Neural cell (in vitro differentiated cells): ENCODE measurements around the gene PTPRR. TPM values are rescaled to one million over a fixed set of nuclear protein-coding genes. Genes with fewer than 3 reads are reported as not detected.

Experiments
- H2AFZ ChIP-seq: fragments of 200-600, 300-800 bp; sonication (generic), shearing (Covaris generic); 2 replicates; pipeline ENCODE4 v1.6.0; 2014; ENCODE audit warnings: low read depth, mild to moderate bottlenecking, antibody characterized with exemption, low read length, moderate library complexity
- H3F3A ChIP-seq: fragments of 200-600 bp; shearing (Covaris generic); 2 replicates; pipeline ENCODE4 v1.6.1; 2016; ENCODE audit warnings: mild to moderate bottlenecking, moderate library complexity, mixed read lengths, antibody characterized with exemption, low read length; ENCODE audit not compliant: insufficient read depth, poor library complexity, severe bottlenecking
- H3K27ac ChIP-seq: fragments of 200-600, 300-800 bp; sonication (generic), shearing (Covaris generic); 2 replicates; pipeline ENCODE4 v1.5.1; 2014; ENCODE audit warnings: mild to moderate bottlenecking, low read length, moderate library complexity
- H3K27me3 ChIP-seq: fragments of 300-800, 200-600 bp; sonication (generic), shearing (Covaris generic); 2 replicates; pipeline ENCODE4 v1.6.0; 2014; ENCODE audit warnings: mild to moderate bottlenecking, low read depth, low read length, moderate library complexity; ENCODE audit not compliant: insufficient read depth
- H3K36me3 ChIP-seq: fragments of 300-800, 200-600 bp; sonication (generic), shearing (Covaris generic); 2 replicates; pipeline ENCODE4 v1.5.1; 2014; ENCODE audit warnings: mild to moderate bottlenecking, antibody characterized with exemption, low read length, moderate library complexity; ENCODE audit not compliant: insufficient read depth
- H3K4me2 ChIP-seq: fragments of 300-800, 200-600 bp; sonication (generic), shearing (Covaris generic); 2 replicates; pipeline ENCODE4 v1.6.0; 2014; ENCODE audit warnings: mild to moderate bottlenecking, low read length
- H3K4me3 ChIP-seq: fragments of 300-800, 200-600 bp; sonication (generic), shearing (Covaris generic); 2 replicates; pipeline ENCODE4 v1.5.1; 2014; ENCODE audit warnings: mild to moderate bottlenecking, low read length, moderate library complexity
- H3K79me2 ChIP-seq: fragments of 200-600 bp; shearing (Covaris generic); replicated peaks from 2 replicates; pipeline ENCODE4 v1.6.0; 2014; ENCODE audit warnings: mild to moderate bottlenecking, low read length, moderate library complexity; ENCODE audit not compliant: insufficient read depth
- H3K9ac ChIP-seq: fragments of 300-800, 200-600 bp; sonication (generic), shearing (Covaris generic); 2 replicates; pipeline ENCODE4 v1.6.1; 2016; ENCODE audit warnings: mild to moderate bottlenecking, low read length, mixed read lengths
- H3K9me2 ChIP-seq: fragments of 200-600 bp; shearing (Covaris generic); 2 replicates; pipeline ENCODE4 v1.6.1; 2016; ENCODE audit warnings: mild to moderate bottlenecking, low read length, mixed read lengths; ENCODE audit not compliant: insufficient read depth
- H3K9me3 ChIP-seq: fragments of 200-600, 300-800 bp; sonication (generic), shearing (Covaris generic); 2 replicates; pipeline ENCODE4 v1.6.1; 2016; ENCODE audit warnings: mild to moderate bottlenecking, mixed run types, low read length, moderate library complexity, mixed read lengths
- H4K20me1 ChIP-seq: fragments of 200-600 bp; shearing (Covaris generic); 2 replicates; pipeline ENCODE4 v1.6.1; 2016; ENCODE audit warnings: mild to moderate bottlenecking, mixed run types; ENCODE audit not compliant: insufficient read depth
- CTCF ChIP-seq: fragments of 450-650 bp; IDR thresholded peaks from 2 replicates; pipeline ENCODE4 v1.5.1; 2014; ENCODE audit warnings: antibody characterized with exemption, mild to moderate bottlenecking, moderate library complexity; ENCODE audit not compliant: poor library complexity, severe bottlenecking
- EP300 ChIP-seq: fragments of 450-650 bp; conservative IDR thresholded peaks from 2 replicates; pipeline ENCODE4 v1.6.1; 2014; ENCODE audit warnings: antibody characterized with exemption, mild to moderate bottlenecking, moderate library complexity; ENCODE audit not compliant: poor library complexity, severe bottlenecking
- EZH2 ChIP-seq: fragments of 200-600, 300-800 bp; shearing (Covaris generic), sonication (generic); IDR thresholded peaks from 2 replicates; pipeline ENCODE4 v1.6.1; 2014; ENCODE audit warnings: antibody characterized with exemption, low read length, borderline replicate concordance, mild to moderate bottlenecking; ENCODE audit not compliant: insufficient read depth, poor library complexity, severe bottlenecking
- MXI1 ChIP-seq: fragments of 450-650 bp; conservative IDR thresholded peaks from 2 replicates; pipeline ENCODE4 v1.6.1; 2014; ENCODE audit warnings: antibody characterized with exemption, mild to moderate bottlenecking; ENCODE audit not compliant: poor library complexity, severe bottlenecking
- POLR2AphosphoS5 ChIP-seq: IDR thresholded peaks from 2 replicates; pipeline ENCODE4 v1.6.1; 2012
- RAD21 ChIP-seq: fragments of 450-650 bp; conservative IDR thresholded peaks from 2 replicates; pipeline ENCODE4 v1.6.1; 2014; ENCODE audit warnings: antibody characterized with exemption, mild to moderate bottlenecking, moderate library complexity
- REST ChIP-seq: IDR thresholded peaks from 2 replicates; pipeline ENCODE4 v1.6.1; 2012; ENCODE audit warnings: borderline replicate concordance
- SMC3 ChIP-seq: fragments of 450-650 bp; conservative IDR thresholded peaks from 2 replicates; pipeline ENCODE4 v1.6.1; 2014; ENCODE audit warnings: antibody characterized with exemption, mild to moderate bottlenecking, moderate library complexity; ENCODE audit not compliant: poor library complexity
- TAF1 ChIP-seq: IDR thresholded peaks from 2 replicates; pipeline ENCODE4 v1.6.1; 2012; ENCODE audit warnings: low read depth
- polyA plus RNA-seq: library from polyadenylated mRNA; depleted of rRNA; stranded (reverse); fragments of >200 nt; gene quantifications from 2 replicates; pipeline ENCODE4 v1.2.3, GENCODE V29; 2014

Gene PTPRR
- polyA plus RNA-seq, 1 donor from 2014 or later, result 2.2 TPM

- Histone ChIP-seq H3K9ac (no peak overlapping the region), H3K27me3 (no peaks in the 10 kb centered on the region), H2AFZ (no peak overlapping the region), H3K79me2 (no peaks in the 10 kb centered on the region), H3K36me3 (no peaks in the 10 kb centered on the region), H3F3A (no peaks in the 10 kb centered on the region), H3K4me2 (no peak overlapping the region), H3K9me2 (no peaks in the 10 kb centered on the region), H3K27ac (no peak overlapping the region), H4K20me1 (no peaks in the 10 kb centered on the region), H3K9me3 (no peaks in the 10 kb centered on the region), H3K4me3 (no peak overlapping the region)
- no peak for TF ChIP-seq EP300
- no peak for TF ChIP-seq EZH2
- no peak for TF ChIP-seq TAF1
- no peak for TF ChIP-seq CTCF
- TF ChIP-seq POLR2AphosphoS5, result no peak
- TF ChIP-seq MXI1, result no peak
- no peak for TF ChIP-seq RAD21
- no peak for TF ChIP-seq SMC3
- no peak for TF ChIP-seq REST
Measured at GRCh38 chr12:70741256-70741655, 179.3 kb downstream of the PTPRR start.

DNA sequence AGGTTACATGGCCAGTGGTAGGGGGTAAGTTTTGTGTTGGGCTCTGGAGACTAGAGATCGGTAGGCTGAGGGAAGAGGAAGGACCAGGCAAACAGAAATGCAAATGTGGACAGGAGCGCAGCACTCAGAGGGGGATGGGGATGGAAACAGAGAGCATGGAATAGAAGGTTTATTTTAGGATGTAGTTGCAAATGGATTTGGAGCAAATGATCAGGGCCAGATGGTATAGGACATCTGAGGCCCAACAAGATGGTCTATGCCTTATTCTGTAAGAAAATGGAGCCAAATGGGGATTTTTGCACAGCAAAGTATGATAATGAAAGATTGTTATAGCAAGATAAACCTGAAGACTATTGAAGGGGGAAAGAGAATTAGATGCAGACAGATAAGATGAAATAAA, 180.8 kb downstream of the PTPRR start:
- no peak for TF ChIP-seq POLR2AphosphoS5
- TF ChIP-seq RAD21, result no peak
- no peak for TF ChIP-seq MXI1
- no peak for TF ChIP-seq TAF1
- no peak for TF ChIP-seq REST
- TF ChIP-seq SMC3, result no peak
- TF ChIP-seq EP300, result no peak
- TF ChIP-seq EZH2, result no peak
- TF ChIP-seq CTCF, result no peak
- H3K4me3 ChIP-seq, result no peak overlapping the region

More for the DNA sequence above, 180.8 kb downstream of the PTPRR start:
- Histone ChIP-seq H2AFZ (no peak overlapping the region), H3K9me3 (peaks cover 5% of the 10 kb centered on the region), H3K27ac (no peak overlapping the region), H3K4me2 (no peak overlapping the region), H4K20me1 (no peaks in the 10 kb centered on the region), H3K9me2 (no peaks in the 10 kb centered on the region), H3K27me3 (no peaks in the 10 kb centered on the region), H3K36me3 (no peaks in the 10 kb centered on the region), H3F3A (no peaks in the 10 kb centered on the region), H3K9ac (no peak overlapping the region), H3K79me2 (no peaks in the 10 kb centered on the region)
